GM18498 (cell line): ENCODE measurements around the gene GTSF1L.
"Not testable (repeated sequence)": the region's sequence is repeated elsewhere in the genome, so short reads cannot be mapped to it uniquely, and the experiment has no call there.

Source experiments
- ATAC-seq: cut with Tn5 transposase; IDR thresholded peaks from one replicate; pipeline ENCODE4 v1.9.1; 2021; ENCODE audit warnings: mild to moderate bottlenecking, moderate library complexity; ENCODE audit not compliant: unreplicated experiment

The GTSF1L gene

GRCh38 chr20:43726811-43727338 is at the start of gene GTSF1L:
TSS of gene GTSF1L (minus strand) at chr20:43727002. CDS start at chr20:43726694, 308 bp downstream.
- ATAC-seq: no peak

GRCh38 chr20:43774754-43775153 is 48.0 kb upstream of the GTSF1L start:
- no peak for ATAC-seq

DNA sequence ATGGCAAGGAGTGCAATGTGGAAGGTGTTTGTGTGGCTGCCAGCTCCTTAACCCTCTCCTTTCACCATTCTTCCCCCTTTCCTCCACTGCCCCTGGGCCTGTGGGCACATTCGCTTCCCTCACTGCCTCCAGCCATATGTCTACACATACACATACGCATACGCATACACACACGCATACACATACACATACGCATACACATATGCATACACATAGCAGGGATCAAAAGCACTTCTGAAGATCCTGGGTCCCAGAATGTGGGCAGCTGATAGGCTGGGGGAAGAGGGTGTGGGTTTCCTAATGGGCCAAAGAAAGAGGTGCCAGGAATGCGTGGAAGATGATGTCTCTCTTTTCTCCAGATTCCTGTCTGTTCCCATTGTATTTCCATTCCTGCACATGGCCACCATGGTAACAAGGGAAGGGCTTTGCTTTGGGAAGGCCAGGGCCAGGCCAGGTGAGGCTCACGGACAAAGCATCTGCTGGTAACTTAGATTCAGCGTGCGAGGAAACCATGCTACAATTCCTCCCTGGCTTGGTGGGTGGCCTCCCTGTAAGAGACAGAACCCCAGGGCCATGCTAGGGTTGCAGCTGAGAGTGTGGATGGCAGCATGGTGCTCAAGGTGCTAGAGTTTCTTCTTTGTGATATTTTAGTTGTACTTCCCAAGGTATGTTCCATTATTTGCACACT is 44.8 kb upstream of the GTSF1L start:
- ATAC-seq: no peak

GRCh38 chr20:43770342-43770741 is 43.5 kb upstream of the GTSF1L start:
- ATAC-seq: no peak

DNA sequence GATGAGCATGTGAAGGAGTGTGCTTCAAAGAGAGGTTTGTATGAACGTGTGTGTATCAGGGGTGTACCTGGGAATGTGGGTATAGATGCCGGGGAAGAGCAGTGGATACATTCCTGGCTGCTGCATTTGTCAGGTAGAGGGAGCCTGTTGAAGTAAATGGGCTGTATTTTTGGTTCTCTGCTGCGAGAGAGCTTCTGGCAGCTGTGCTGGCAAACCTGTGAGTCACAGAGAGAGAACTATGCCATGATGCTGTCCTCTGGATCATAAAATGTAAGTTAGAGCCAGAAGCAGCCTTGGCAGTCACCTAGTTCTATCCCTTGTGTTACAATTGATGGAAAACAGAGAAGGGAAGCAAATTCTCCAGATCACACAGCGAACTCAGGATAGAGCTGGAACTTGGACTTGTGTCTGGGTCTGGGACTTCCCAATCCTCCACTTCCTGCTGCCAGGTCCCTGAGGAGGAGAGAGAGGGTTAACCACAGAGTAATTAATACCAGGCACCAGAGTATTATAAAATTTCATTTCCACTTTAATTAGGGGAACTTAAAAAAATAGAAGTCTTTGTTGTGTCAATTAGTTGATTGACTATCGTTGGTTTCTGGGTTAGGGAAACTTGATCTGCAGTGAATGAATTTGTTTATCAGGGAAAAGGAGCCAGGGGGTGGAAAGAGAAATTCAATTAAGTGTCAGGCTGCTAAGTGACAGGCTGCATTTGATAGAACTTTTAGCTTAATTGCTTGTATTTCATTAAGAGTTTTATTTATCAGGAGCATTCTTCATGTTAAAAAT is 41.1 kb upstream of the GTSF1L start:
- no peak for ATAC-seq

DNA sequence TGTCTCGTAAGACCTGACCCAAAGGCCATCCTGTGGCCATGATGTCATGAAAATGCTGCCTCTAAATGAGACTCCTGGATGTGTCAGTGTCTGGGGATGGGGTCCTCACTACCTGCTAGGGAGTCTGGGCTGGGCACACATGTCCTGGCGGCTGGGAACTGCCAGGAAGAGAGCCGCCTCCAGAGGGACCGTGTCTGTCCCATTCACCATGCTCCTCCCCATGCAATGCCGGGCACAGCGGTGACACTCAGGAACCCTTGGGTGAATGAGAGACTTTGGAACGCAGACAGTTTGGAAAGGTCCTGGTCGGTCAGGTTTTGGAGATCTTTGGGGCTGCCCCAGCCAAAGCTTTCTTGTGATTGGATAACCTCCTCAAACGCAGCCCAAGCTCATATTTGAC is 40.1 kb upstream of the GTSF1L start:
- no peak for ATAC-seq

- ATAC-seq: no peak
These were observed 39.6 kb upstream of the GTSF1L start for GRCh38 chr20:43766385-43766784.

DNA sequence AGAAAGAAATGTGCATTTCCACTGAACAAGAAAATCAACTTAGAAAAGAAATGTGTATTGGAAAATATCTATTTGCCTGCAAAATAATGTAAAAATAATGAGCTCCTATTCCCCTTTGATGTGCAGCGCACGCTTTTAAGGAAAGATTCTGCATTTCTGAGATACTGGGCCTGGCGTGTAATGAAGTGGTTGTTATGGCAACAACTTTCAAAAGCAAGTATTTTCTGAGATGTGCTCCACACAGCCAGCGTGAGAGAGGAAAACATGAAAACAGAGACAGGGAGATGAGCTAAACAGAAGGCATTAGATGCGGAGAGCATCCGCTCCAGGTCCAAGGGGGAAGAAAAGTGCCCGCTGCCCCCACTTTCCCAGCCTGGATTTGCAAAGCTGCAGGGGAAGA is 39.1 kb upstream of the GTSF1L start:
- ATAC-seq: no peak

DNA sequence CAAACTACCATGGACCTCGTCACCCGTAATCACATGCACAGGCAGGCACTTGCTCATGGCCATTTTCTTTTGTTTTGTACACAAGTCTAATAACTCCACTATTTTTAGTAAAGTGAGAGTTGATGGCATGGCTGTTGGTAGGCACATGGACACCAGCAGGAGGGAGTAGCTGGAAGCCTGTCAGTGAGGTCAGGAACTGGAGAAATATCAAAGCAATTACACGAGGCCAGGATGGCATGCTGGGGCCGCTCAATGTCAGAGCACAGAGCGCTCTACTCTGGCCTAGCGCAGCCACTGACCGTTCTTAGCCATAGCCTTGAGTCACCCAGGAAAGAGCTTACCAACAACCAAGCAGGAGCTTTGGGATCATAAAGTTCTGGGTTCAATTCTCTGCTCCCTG is 36.1 kb upstream of the GTSF1L start:
- no peak for ATAC-seq

DNA sequence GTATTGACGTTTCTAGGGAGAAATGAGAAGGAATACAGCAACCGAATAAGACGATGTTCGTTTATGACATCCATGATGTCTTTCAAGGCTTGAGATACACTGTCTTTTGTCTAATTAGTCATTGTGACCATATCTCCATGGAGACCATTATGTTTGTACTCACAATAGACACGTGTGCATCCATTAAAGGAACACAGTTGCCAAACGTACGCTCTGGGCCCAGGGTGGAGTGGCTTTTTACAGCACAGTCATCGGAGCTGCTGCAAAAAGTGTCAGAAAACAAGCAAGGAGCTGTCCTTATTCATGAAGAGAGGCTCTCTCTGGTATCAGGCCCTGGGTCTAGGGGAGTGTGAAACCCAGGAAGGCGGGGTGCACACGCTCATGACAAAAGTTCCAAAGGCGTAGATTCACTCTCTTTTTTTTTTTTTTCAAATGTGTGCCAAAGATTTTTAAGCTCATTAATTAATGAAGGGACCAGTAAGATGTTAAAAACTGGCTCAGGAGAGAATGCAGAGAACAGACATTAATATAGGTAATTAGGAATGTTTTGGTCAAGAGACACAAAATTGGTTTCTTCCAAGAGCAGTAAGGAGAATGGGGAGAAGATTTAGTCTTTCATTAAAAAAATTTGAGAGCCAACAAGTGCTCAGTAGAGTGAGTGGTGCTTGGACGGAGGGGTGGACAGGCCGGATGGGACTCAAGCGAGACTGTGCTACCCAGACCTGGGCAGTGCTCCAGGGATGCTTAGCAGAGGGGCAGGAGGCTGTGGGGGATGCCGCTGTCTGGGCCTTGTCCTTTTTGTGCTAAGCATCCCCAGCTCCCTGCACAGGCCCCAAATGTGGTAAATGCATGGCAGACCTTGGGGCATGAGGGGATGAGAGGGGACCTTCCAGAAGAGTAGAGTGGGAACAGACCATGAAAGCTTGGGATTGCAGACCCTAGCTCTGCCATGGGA is 34.9 kb upstream of the GTSF1L start:
- no peak for ATAC-seq

GRCh38 chr20:43757888-43758287 is 31.1 kb upstream of the GTSF1L start:
- not testable (repeated sequence) for ATAC-seq

- ATAC-seq: no peak
These were observed 29.0 kb upstream of the GTSF1L start for GRCh38 chr20:43755851-43756250.

DNA sequence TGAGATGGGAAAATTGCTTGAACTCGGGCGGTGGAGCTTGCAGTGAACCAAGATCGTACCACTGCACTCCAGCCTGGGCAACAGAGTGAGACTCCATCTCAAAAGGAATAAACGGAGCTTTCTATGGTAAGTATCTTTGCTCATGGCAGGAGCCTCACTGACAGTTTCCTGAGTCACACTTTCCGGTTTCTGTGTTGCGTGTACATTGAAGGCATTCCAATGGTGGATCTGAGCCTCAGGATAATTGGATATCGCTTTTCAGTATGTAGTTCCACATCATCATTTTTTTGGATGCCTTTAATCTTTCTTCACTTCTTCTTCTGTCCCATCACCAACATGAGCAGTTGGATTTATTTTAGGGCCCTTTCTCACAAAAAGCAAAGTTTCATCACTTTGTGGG is 28.6 kb upstream of the GTSF1L start:
- no peak for ATAC-seq

DNA sequence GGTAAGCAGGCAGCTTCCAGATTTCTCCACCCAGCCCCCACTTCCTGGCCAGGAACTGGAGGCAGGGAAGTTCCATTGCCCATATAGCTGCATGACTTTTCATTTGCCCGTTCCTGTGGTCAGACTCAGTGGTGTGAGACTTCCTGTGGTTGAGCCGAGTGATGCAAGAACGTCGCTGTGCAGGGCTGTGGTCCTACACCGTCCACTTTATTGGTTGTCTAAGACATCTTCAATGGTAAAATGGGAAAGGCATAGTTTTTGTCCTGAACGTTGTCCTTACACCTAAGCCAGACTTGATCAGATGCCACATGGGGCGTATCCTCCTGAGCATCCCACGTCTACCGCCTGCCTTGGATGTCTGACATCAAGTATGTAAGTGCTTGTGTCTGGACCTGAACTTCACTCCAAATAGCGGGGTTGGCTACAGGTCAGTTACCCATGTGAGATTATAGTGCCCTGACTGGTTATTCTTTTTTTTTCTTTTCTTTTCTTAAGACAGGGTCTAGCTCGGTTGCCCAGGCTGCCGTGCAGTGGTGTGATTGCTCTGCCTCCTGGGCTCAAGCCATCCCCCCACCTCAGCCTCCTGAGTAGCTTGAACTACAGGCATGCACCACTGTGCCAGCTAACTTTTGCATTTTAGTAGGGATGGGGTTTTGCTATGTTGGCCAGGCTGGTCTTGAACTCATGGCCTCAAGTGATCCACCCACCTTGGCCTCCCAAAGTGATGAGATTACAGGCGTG is 25.9 kb upstream of the GTSF1L start:
- peak; percentile 56 for ATAC-seq

DNA sequence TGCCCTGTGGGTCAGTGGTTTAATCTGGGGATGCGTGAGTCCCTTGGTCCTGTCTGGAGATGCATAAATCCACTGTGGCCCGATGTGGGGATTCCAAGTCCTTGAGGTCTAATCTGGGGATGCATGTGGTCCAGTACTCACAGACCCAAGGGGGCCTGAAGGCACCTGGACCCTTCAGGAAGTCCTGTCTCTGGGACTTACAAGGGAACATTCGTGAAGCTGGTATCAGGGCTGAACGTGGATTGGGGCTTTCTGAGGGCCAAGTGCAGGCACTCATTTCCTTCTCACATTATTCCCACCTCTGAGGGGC is 25.2 kb upstream of the GTSF1L start:
- no peak for ATAC-seq

DNA sequence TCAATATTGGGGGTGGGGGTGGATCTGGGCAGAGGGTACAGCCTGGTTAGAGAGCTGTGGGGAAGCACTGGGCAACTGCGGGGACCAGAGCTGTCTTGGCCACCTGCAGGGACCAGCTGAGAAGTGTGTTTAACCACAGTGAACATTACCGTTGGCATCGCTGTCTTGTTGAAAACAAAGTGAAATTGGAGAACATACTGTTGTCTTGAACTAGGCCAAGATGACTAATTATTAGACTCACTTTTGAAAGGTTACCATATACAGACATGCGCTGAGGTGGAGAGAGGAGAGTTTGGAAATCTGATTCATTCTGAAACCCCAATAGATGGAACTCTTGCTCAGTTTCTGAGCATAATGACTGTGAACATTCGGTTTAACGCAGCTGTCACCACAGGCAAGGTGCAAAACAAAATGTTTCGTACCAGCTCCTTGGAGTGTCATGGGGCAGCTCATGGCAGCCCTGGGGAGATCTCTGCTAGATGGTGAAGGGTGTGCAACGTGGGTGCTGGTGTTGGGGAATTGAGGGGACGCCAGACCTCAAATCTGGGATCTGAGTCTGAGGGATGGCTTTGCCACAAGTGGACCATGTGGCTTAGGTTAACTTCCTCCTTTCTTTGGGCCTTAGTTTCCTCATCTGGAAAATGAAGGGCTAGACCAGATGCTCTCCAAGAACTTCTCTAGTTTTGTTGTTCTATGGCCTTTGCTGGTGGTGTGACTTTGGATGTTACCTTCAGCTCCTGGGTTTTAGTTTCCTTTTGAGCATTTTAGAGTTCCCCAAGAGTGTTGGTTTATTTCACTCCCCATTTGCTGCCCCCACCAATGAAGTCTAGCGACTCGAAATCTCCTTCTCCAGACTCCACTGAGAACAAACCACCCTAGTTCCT is 24.6 kb upstream of the GTSF1L start:
- peak; percentile 80 for ATAC-seq

GRCh38 chr20:43750774-43751166 is 24.0 kb upstream of the GTSF1L start:
- ATAC-seq: no peak

DNA sequence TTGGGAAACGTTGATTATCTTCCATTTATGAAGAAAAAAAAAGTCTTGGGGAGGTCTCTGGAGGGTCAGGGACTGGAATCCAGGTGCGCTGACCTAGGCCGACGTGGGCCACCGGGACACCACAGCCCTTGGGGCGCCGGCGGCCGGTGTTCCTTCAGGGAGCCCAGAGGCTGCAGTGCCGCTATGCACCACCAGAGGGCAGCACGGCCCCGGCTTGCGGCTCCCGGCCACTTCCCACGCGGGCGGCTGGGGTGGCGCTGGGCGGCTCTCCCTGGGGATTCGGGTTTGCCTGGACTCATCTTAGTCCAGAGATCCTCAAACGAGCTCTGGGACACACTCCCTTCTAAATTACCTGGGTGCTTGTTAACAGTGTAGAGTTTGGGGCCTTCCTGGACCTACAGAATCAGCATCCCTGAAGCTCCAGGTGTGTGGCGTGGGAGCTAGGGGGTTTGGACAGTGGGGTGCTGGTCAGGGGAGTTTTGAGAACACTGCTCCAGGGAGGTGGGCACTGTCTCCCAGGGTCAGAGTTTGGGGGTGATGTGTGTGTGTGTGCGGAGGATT is 23.0 kb upstream of the GTSF1L start:
- ATAC-seq: peak; percentile 21

DNA sequence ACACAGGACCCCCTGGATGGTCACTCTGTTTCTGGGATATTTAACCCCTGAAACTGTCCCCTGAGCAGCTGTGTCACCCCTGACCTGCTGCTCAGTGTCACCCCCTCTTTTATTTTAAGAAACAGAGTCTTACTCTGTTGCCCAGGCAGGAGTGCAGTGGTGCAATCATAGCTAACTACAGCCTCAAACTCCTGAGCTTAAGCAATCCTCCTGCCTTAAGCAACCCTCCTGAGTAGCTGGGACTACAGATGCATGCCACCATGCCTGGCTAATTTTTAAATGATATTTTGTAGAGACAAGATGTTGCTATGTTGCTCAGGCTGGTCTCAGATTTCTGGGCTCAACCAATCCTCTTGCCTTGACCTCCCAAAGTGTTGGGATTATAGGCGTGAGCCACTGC is 21.5 kb upstream of the GTSF1L start:
- no peak for ATAC-seq
